NT2/D1 (cell line): Measurements from ENCODE around the gene NPAS3.

Source experiments
- YY1 ChIP-seq: IDR thresholded peaks from 2 replicates; pipeline ENCODE4 v1.6.1; 2011; ENCODE audit not compliant: insufficient read length, insufficient read depth
- ZNF274 ChIP-seq: IDR thresholded peaks from 2 replicates; pipeline ENCODE4 v1.6.1; 2011; ENCODE audit warnings: mild to moderate bottlenecking, low read depth, low read length

DNA sequence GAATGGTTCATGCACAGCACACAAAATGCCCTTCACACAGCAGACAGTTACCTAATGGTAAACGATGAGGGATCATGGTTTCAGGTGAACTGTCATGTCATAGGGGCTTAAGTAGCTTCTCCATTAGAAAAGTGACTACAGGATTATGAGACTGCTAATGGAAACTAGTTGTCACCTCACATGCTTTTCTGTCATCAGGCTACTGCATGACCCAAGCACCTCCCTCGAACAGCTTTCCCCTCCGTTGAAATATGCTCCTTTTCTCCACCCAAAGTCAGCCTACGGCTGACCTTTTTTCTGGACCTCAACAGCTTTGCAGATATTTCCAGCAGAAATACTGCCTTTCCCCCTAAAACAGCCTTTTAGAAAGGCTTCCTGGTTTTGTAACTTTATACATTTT is 544.9 kb downstream of the NPAS3 start:
- TF ChIP-seq ZNF274 = no peak
- no peak for TF ChIP-seq YY1
